ENCODE measurements around the gene CGB5. TPM values are rescaled to one million over a fixed set of nuclear protein-coding genes. Genes with fewer than 3 reads are reported as not detected.

The CGB5 gene
- total RNA-seq, 4 donors from 2014 or later, result not detected

DNA sequence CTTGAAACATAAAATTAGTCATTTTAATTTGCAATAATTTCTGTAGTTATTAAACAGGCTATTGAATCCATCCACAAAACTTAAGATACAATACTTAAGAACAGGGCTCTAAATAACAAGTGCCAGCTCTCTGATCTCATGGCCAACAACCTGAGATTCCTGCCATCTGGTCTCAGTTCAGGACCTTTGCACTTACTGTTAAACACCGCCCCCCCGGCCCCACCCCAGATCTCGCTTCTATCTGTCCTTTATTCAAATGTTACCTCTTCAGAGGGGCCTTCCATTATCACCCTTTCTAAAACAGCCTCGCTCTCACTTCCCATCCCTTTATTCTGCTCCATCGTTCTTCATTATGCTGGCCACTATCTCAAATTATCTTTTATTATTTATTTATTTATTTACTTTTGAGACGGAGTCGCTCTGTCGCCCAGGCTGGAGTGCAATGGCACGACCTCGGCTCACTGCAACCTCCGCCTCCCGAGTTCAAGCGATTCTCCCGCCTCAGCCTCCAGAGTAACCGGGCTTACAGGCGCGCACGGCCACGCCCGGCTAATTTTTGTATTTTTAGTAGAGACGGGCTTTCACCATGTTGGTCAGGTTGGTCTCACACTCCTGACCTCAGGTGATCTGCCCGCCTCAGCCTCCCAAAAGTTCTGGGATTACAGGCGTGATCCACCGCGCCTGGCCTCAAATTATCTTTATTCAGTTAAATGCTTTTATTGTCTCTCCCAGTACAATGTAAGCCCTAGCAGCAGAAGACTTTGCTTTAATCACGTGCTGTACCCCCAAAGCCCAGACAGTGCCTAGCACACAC is 40.8 kb downstream of the CGB5 start:
- Histone ChIP-seq H3K36me3 (peaks cover 0 to 24% of the 10 kb centered on the region in 2 donors), H3K27ac (peak overlapping the region; percentile 19 to 94 (median 92)), H3K27me3 (no peaks in the 10 kb centered on the region), H3K4me1 (peaks cover 4 to 41% (median 17%) of the 10 kb centered on the region in 3 donors), H3K4me3 (peak overlapping the region; percentile 80 to 98), H3K9me3 (no peaks in the 10 kb centered on the region)
- no peak for ATAC-seq
- 61 to 67% methylated on average over 16 to 26 of the region's 26 CpGs for WGBS, 2 donors (ENCODE audit: low coverage in 1 of 2)
- no peak for TF ChIP-seq POLR2A (IDR thresholded peaks at IDR 0.05)

DNA sequence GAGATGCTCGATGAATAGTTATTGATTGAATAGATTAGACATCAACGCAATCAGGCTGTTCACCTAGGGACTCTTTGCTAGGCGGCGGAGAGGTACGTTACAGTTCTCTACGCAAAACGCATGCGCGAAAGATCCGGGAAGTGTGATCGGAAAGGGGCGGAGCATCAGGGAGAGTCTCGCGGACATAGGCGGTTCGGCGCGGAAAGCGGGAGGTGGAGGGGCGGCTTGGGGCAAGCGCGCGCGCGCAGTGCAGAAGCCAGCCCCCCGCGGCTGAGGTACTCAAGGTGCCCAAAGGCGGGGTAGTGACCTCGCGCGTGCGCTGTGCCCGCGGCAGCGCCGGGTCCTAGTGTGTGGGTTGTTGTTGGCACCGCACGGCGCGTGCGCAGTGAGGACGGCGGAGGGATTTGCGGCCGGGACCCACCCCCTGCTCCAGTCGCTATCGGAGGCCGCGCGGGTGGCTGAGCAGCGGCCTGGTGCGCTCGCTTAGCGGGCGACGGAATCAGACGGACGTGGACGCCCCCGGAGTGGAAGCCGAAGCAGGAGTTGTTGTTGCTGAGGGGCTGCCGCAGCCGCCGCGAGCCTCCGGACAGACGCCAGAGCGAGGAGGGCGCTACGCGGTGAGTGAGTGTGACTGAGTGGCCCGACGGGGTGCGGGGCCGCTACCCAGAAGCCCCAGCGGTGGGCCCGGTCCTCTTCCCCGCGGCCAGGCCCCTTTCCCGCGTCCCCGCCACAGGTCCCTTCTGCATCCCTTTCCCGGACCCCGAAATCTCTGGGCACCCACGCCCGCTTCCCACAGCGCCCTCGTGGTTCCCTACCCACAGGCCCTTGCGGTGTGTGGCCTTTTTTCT is 41.6 kb downstream of the CGB5 start, which contains the start of gene SNRNP70:
TSS of gene SNRNP70 (plus strand) at position 432 of the 848 bp plus-strand sequence. CDS start 964 bp downstream, outside the sequence.
- Histone ChIP-seq H3K4me1 (peaks cover 4 to 48% (median 17%) of the 10 kb centered on the region in 3 donors), H3K27ac (peak within 1 kb of the TSS; percentile 75 to 94 (median 92)), H3K27me3 (no peaks in the 10 kb centered on the region), H3K36me3 (peaks cover 0 to 32% of the 10 kb centered on the region in 2 donors), H3K9me3 (no peaks in the 10 kb centered on the region), H3K4me3 (peak within 1 kb of the TSS; percentile 80 to 98)
- peak; percentile 100 for ATAC-seq
- 0 to 1% methylated on average over 3 to 24 of the region's 89 CpGs for WGBS, 2 donors (ENCODE audit: low coverage in 1 of 2)
- TF ChIP-seq, protein P1, sequence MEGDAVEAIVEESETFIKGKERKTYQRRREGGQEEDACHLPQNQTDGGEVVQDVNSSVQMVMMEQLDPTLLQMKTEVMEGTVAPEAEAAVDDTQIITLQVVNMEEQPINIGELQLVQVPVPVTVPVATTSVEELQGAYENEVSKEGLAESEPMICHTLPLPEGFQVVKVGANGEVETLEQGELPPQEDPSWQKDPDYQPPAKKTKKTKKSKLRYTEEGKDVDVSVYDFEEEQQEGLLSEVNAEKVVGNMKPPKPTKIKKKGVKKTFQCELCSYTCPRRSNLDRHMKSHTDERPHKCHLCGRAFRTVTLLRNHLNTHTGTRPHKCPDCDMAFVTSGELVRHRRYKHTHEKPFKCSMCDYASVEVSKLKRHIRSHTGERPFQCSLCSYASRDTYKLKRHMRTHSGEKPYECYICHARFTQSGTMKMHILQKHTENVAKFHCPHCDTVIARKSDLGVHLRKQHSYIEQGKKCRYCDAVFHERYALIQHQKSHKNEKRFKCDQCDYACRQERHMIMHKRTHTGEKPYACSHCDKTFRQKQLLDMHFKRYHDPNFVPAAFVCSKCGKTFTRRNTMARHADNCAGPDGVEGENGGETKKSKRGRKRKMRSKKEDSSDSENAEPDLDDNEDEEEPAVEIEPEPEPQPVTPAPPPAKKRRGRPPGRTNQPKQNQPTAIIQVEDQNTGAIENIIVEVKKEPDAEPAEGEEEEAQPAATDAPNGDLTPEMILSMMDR (IDR thresholded peaks at IDR 0.05), result peak in 1 of 4 experiments; percentile 22
- TF ChIP-seq POLR2AphosphoS5 (IDR thresholded peaks at IDR 0.05) (peak; percentile 86), EP300 (IDR thresholded peaks at IDR 0.05) (no peak), POLR2A (IDR thresholded peaks at IDR 0.05) (peak; percentile 85 to 91)

DNA sequence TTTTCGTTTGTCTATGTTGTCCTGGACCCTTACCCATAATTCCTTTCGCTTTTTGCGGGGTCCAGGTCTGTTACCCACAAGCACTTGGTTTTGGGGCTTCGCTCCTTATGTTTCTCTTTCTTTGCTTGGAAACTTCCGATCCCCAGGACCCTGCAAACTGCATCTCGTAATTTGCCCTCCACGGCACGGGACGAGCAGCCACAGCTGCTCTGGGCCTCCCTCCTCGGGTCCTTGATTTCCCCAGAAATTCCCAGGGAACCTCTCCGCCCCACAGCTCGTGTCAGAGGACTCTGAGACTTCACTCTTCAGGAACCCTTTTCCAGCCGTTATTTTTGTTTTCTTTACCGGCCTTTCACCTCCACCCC is 42.2 kb downstream of the CGB5 start:
- Histone ChIP-seq H3K4me1 (peaks cover 4 to 51% (median 17%) of the 10 kb centered on the region in 3 donors), H3K27me3 (no peaks in the 10 kb centered on the region), H3K9me3 (no peaks in the 10 kb centered on the region), H3K27ac (peak overlapping the region; percentile 75 to 94 (median 92)), H3K36me3 (peaks cover 0 to 38% of the 10 kb centered on the region in 2 donors), H3K4me3 (peak overlapping the region; percentile 80 to 98)
- 0 to 2% methylated on average over 11 to 14 of the region's 14 CpGs for WGBS, 2 donors (ENCODE audit: low coverage in 1 of 2)
- ATAC-seq, result no peak
- TF ChIP-seq POLR2A (IDR thresholded peaks at IDR 0.05) (no peak), EP300 (IDR thresholded peaks at IDR 0.05) (no peak), POLR2AphosphoS5 (IDR thresholded peaks at IDR 0.05) (no peak)
- TF ChIP-seq, protein P1 (IDR thresholded peaks at IDR 0.05), result no peak

DNA sequence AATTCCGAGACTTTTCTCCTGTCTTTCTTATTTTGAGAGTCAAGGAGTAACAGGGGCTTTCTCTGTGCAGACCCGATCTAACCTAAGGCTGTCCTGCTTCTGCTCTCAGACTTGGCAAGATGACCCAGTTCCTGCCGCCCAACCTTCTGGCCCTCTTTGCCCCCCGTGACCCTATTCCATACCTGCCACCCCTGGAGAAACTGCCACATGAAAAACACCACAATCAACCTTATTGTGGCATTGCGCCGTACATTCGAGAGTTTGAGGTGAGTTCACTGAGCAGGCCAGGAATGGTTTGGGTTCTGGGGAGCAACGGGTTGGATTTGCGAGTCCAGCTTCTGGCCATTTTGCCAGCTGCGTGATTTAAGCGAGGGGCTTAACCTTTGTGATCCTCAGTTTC is 42.6 kb downstream of the CGB5 start:
- WGBS, 2 donors (ENCODE audit: low coverage in 1 of 2), result 32 to 37% methylated on average over 3 to 7 of the region's 11 CpGs
- Histone ChIP-seq H3K4me3 (peak overlapping the region; percentile 80 to 98), H3K9me3 (no peaks in the 10 kb centered on the region), H3K27ac (peak overlapping the region in 2 of 4 donors; percentile 90 to 93), H3K4me1 (peaks cover 4 to 51% (median 17%) of the 10 kb centered on the region in 3 donors), H3K36me3 (peaks cover 0 to 43% of the 10 kb centered on the region in 2 donors), H3K27me3 (no peaks in the 10 kb centered on the region)
- TF ChIP-seq POLR2AphosphoS5 (IDR thresholded peaks at IDR 0.05) (no peak), EP300 (IDR thresholded peaks at IDR 0.05) (no peak), POLR2A (IDR thresholded peaks at IDR 0.05) (no peak)
- TF ChIP-seq, protein P1 (IDR thresholded peaks at IDR 0.05), result no peak
- no peak for ATAC-seq

DNA sequence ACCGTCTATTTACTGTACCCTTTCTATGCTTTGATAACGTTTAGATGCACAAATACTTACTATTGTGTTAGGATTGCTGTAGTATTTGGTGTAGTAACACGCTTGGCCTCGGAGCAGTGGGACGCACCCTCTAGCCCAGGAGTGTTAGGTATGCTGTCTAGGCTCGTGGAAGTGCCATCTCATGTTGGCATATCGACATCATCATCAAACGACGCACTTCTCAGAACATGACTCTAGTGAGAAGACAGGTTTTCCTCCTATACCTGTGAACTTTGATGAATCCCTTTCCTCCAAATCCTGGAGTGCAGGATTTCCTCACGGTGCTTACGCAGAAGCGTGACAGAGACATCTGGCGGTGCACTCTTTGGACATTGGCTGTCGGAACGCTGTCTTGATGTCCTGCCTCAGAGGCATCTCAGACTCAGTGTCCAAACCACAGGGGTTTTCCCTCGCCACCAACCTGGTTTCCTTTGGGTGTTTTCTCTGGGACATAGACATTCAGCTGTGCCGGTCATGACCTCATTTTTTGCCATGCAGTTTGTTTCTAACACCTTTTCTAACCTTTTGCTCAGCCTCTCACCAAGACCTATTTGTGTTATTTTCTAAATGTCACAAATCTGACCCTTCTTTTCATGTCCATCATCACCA is 47.9 kb downstream of the CGB5 start:
- TF ChIP-seq, protein P1 (IDR thresholded peaks at IDR 0.05), result no peak
- TF ChIP-seq POLR2AphosphoS5 (IDR thresholded peaks at IDR 0.05) (no peak), POLR2A (IDR thresholded peaks at IDR 0.05) (no peak)
- no peaks in the 10 kb centered on the region for H3K9me3 ChIP-seq

More for the DNA sequence above, 47.9 kb downstream of the CGB5 start:
- Histone ChIP-seq H3K4me1 (peaks cover 1 to 57% (median 12%) of the 10 kb centered on the region in 3 donors), H3K27me3 (no peaks in the 10 kb centered on the region), H3K4me3 (no peak overlapping the region), H3K27ac (no peak overlapping the region), H3K36me3 (peaks cover 0 to 94% of the 10 kb centered on the region in 2 donors)
- ATAC-seq, result no peak
- WGBS, 2 donors (ENCODE audit: low coverage in 1 of 2), result 87 to 90% methylated on average over 10 to 17 of the region's 17 CpGs

Data from gastroesophageal sphincter (tissue), 4 donors.